Neural progenitor cell (in vitro differentiated cells): Measurements from ENCODE around the gene NCBP2L. TPM values are rescaled to one million over a fixed set of nuclear protein-coding genes. Genes with fewer than 3 reads are reported as not detected.

Experiments
- DNase-seq: peaks from one replicate; pipeline ENCODE4 v3.0.0-alpha.2; 2016; ENCODE audit warnings: low spot score
- H2AFZ ChIP-seq: fragments of 200-600 bp; sonication (generic); replicated peaks from 2 replicates; pipeline ENCODE4 v1.6.1; 2016; ENCODE audit warnings: antibody characterized with exemption
- H3F3A ChIP-seq: fragments of 200-600 bp; sonication (generic); 2 replicates; pipeline ENCODE4 v1.6.1; 2016; ENCODE audit warnings: antibody characterized with exemption, low read depth
- H3K27ac ChIP-seq: fragments of 200-600 bp; sonication (generic); 2 replicates; pipeline ENCODE4 v1.5.1; 2016; ENCODE audit warnings: mild to moderate bottlenecking
- H3K27me3 ChIP-seq: fragments of 200-600 bp; sonication (generic); 2 replicates; pipeline ENCODE4 v1.6.1; 2016; ENCODE audit warnings: mild to moderate bottlenecking, moderate library complexity
- H3K36me3 ChIP-seq: fragments of 200-600 bp; sonication (generic); 2 replicates; pipeline ENCODE4 v1.5.1; 2016
- H3K4me1 ChIP-seq: fragments of 200-600 bp; sonication (generic); 2 replicates; pipeline ENCODE4 v1.6.1; 2016; ENCODE audit warnings: mixed run types
- H3K4me2 ChIP-seq: fragments of 200-600 bp; sonication (generic); 2 replicates; pipeline ENCODE4 v1.6.1; 2016
- H3K4me3 ChIP-seq: fragments of 200-600 bp; sonication (generic); 2 replicates; pipeline ENCODE4 v1.5.1; 2016
- H3K79me2 ChIP-seq: fragments of 200-600 bp; sonication (generic); 2 replicates; pipeline ENCODE4 v1.6.1; 2016; ENCODE audit warnings: low read depth
- H3K9ac ChIP-seq: fragments of 200-600 bp; sonication (generic); 2 replicates; pipeline ENCODE4 v1.6.1; 2016
- H3K9me3 ChIP-seq: fragments of 200-600 bp; sonication (generic); 2 replicates; pipeline ENCODE4 v1.5.1; 2016; ENCODE audit warnings: low read depth
- H4K20me1 ChIP-seq: fragments of 200-600 bp; sonication (generic); 2 replicates; pipeline ENCODE4 v1.6.1; 2016; ENCODE audit warnings: low read depth
- H3K27ac Mint-ChIP-seq: 3 replicates; pipeline ENCODE4 v1.8.0; 2021; ENCODE audit warnings: mixed read lengths
- H3K27me3 Mint-ChIP-seq: 2 replicates; pipeline ENCODE4 v1.8.0; 2022; ENCODE audit warnings: low read depth, mild to moderate bottlenecking, inconsistent platforms, moderate library complexity, mixed read lengths; ENCODE audit not compliant: insufficient read depth
- H3K36me3 Mint-ChIP-seq: 3 replicates; pipeline ENCODE4 v1.8.0; 2021; ENCODE audit warnings: mixed read lengths
- H3K4me1 Mint-ChIP-seq: 3 replicates; pipeline ENCODE4 v1.8.0; 2021; ENCODE audit warnings: mixed read lengths
- H3K4me3 Mint-ChIP-seq: 3 replicates; pipeline ENCODE4 v1.8.0; 2021; ENCODE audit warnings: mild to moderate bottlenecking, moderate library complexity, mixed read lengths
- H3K9me3 Mint-ChIP-seq: 3 replicates; pipeline ENCODE4 v1.8.0; 2020; ENCODE audit warnings: mixed read lengths
- CTCF ChIP-seq: fragments of 200-600 bp; sonication (generic); IDR thresholded peaks from 2 replicates; pipeline ENCODE4 v1.5.1; 2017; ENCODE audit warnings: antibody characterized with exemption, mild to moderate bottlenecking
- EZH2 ChIP-seq: fragments of 200-600 bp; sonication (generic); IDR thresholded peaks from 2 replicates; pipeline ENCODE4 v1.6.1; 2017; ENCODE audit warnings: antibody characterized with exemption, mild to moderate bottlenecking, moderate library complexity
- EZH2phosphoT487 ChIP-seq: fragments of 200-600 bp; sonication (generic); IDR thresholded peaks from 2 replicates; pipeline ENCODE4 v1.6.1; 2017; ENCODE audit warnings: antibody characterized with exemption
- total RNA-seq: library from RNA; depleted of rRNA; stranded (reverse); fragments of >200 nt; gene quantifications from 2 replicates; pipeline ENCODE4 v1.2.3, GENCODE V29; 2015; ENCODE audit warnings: low replicate concordance

The NCBP2L gene
- total RNA-seq, 1 donor from 2014 or later, result not detected

GRCh38 chrX:107744868-107745267, 32.7 kb upstream of the NCBP2L start:
- Histone ChIP-seq H3K4me1 (peaks cover 28% of the 10 kb centered on the region), H3K27me3 (no peaks in the 10 kb centered on the region), H4K20me1 (no peaks in the 10 kb centered on the region), H3K9ac (no peak overlapping the region), H2AFZ (no peak overlapping the region), H3K36me3 (no peaks in the 10 kb centered on the region), H3K9me3 (no peaks in the 10 kb centered on the region), H3K4me3 (no peak overlapping the region), H3K79me2 (no peaks in the 10 kb centered on the region), H3K27ac (no peak overlapping the region), H3K4me2 (no peak overlapping the region), H3F3A (peaks cover 9% of the 10 kb centered on the region)
- DNase-seq, result no peak
- H3K9me3 Mint-ChIP-seq, result no peaks in the 10 kb centered on the region
- H3K27me3 Mint-ChIP-seq, result peaks cover 13% of the 10 kb centered on the region
- H3K4me3 Mint-ChIP-seq, result no peak overlapping the region
- H3K4me1 Mint-ChIP-seq, result peaks cover 46% of the 10 kb centered on the region
- no peak for TF ChIP-seq CTCF
- no peak for TF ChIP-seq EZH2phosphoT487
- TF ChIP-seq EZH2, result no peak
- H3K36me3 Mint-ChIP-seq, result no peaks in the 10 kb centered on the region
- H3K27ac Mint-ChIP-seq, result no peak overlapping the region

- Histone ChIP-seq H3K4me1 (peaks cover 22% of the 10 kb centered on the region), H3K79me2 (no peaks in the 10 kb centered on the region), H3K27ac (no peak overlapping the region), H3K9ac (no peak overlapping the region), H3K9me3 (no peaks in the 10 kb centered on the region), H3F3A (no peaks in the 10 kb centered on the region), H3K4me3 (no peak overlapping the region), H2AFZ (no peak overlapping the region), H3K36me3 (no peaks in the 10 kb centered on the region), H4K20me1 (no peaks in the 10 kb centered on the region), H3K4me2 (no peak overlapping the region), H3K27me3 (no peaks in the 10 kb centered on the region)
- TF ChIP-seq EZH2 (no peak), EZH2phosphoT487 (no peak), CTCF (no peak)
- no peak overlapping the region for H3K27ac Mint-ChIP-seq
- peaks cover 34% of the 10 kb centered on the region for H3K4me1 Mint-ChIP-seq
- peaks cover 2% of the 10 kb centered on the region for H3K9me3 Mint-ChIP-seq
- H3K36me3 Mint-ChIP-seq, result no peaks in the 10 kb centered on the region
- peak; percentile 24 for DNase-seq
- peaks cover 3% of the 10 kb centered on the region for H3K27me3 Mint-ChIP-seq
- H3K4me3 Mint-ChIP-seq, result no peak overlapping the region
Measured at GRCh38 chrX:107747596-107748161, 29.9 kb upstream of the NCBP2L start.

GRCh38 chrX:107748506-107748905, 29.0 kb upstream of the NCBP2L start:
- Mint-ChIP-seq H3K9me3 (peaks cover 2% of the 10 kb centered on the region), H3K36me3 (no peaks in the 10 kb centered on the region), H3K4me1 (peaks cover 36% of the 10 kb centered on the region), H3K27me3 (peaks cover 2% of the 10 kb centered on the region), H3K27ac (peak overlapping the region; percentile 36), H3K4me3 (no peak overlapping the region)
- Histone ChIP-seq H3K79me2 (no peaks in the 10 kb centered on the region), H3K4me3 (no peak overlapping the region), H3K9ac (no peak overlapping the region), H3K4me2 (no peak overlapping the region), H3K4me1 (peaks cover 22% of the 10 kb centered on the region), H3F3A (no peaks in the 10 kb centered on the region), H3K27ac (no peak overlapping the region), H4K20me1 (no peaks in the 10 kb centered on the region), H3K36me3 (no peaks in the 10 kb centered on the region), H2AFZ (no peak overlapping the region), H3K9me3 (no peaks in the 10 kb centered on the region), H3K27me3 (no peaks in the 10 kb centered on the region)
- DNase-seq, result no peak
- TF ChIP-seq EZH2phosphoT487 (no peak), EZH2 (no peak), CTCF (no peak)
